Activated T-helper 1 cell treated with anti-CD3 and anti-CD28 coated beads, Interleukin-12 subunit alpha, Interleukin-12 subunit beta, Interleukin-2, Interleukin-4 antibody, amounts not matched to agents 30 ng/mL and 10 ng/mL and 1 ng/mL, durations not matched to agents 14 hours and 24 hours and 36 hours (primary cell): Measurements from ENCODE around the gene OSM. TPM values are rescaled to one million over a fixed set of nuclear protein-coding genes. Genes with fewer than 3 reads are reported as not detected.
A peak's percentile ranks its signal among the peaks of the same experiment; 100 is the strongest.

Source experiments
- DNase-seq: peaks from one replicate; pipeline ENCODE4 v3.0.0; 2021; ENCODE audit warnings: low spot score
- H3K27ac Mint-ChIP-seq: one replicate; pipeline ENCODE4 v1.8.0; 2021; ENCODE audit warnings: mild to moderate bottlenecking, mixed read lengths
- H3K27me3 Mint-ChIP-seq: one replicate; pipeline ENCODE4 v1.8.0; 2022; ENCODE audit warnings: mild to moderate bottlenecking, moderate library complexity, mixed read lengths; ENCODE audit not compliant: insufficient read depth
- H3K36me3 Mint-ChIP-seq: one replicate; pipeline ENCODE4 v1.8.0; 2021; ENCODE audit warnings: low read depth, mixed read lengths
- H3K4me1 Mint-ChIP-seq: one replicate; pipeline ENCODE4 v1.8.0; 2021; ENCODE audit warnings: low read depth, mixed read lengths
- H3K4me3 Mint-ChIP-seq: one replicate; pipeline ENCODE4 v1.8.0; 2021; ENCODE audit warnings: mild to moderate bottlenecking, moderate library complexity, mixed read lengths
- H3K9me3 Mint-ChIP-seq: one replicate; pipeline ENCODE4 v1.8.0; 2021; ENCODE audit warnings: mixed read lengths
- intact Hi-C: fragments of 100-400 bp; cut with micrococcal nuclease; formaldehyde crosslinking; loops from one replicate; pipeline ENCODE4 v1.15.1; 2024
- total RNA-seq: library from RNA; stranded (reverse); gene quantifications from 2 replicates; pipeline ENCODE4 v1.2.3, GENCODE V29; 2022

OSM gene
- total RNA-seq, 1 donor from 2014 or later: 78.3 TPM

DNA sequence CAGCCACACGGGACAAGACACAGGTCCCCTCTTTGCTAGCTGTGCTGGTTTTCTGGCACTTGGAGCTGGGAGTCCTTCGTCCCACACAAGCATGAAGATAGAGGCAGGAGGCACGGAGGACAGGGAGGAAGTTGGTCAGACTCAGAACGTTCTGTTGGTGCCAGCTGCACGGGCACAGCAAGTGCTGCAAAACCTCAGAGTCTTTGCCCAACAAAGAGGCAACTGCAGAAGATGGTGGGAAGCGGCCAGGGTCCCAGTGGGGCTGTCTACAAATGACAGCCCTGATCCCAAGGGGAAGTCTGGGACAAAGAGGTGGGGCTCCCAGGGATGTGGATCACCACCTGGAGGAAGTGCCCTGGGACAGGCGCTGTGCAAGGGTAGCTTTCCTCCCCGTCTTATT lies 9.4 kb upstream of the OSM start:
- H3K9me3 Mint-ChIP-seq: no peaks in the 10 kb centered on the region
- peaks cover 22% of the 10 kb centered on the region for H3K36me3 Mint-ChIP-seq
- no peak for DNase-seq
- intact Hi-C loops: no loop called here
- H3K4me1 Mint-ChIP-seq: peaks cover 75% of the 10 kb centered on the region
- peak overlapping the region; percentile 67 for H3K27ac Mint-ChIP-seq
- no peaks in the 10 kb centered on the region for H3K27me3 Mint-ChIP-seq
- no peak overlapping the region for H3K4me3 Mint-ChIP-seq

DNA sequence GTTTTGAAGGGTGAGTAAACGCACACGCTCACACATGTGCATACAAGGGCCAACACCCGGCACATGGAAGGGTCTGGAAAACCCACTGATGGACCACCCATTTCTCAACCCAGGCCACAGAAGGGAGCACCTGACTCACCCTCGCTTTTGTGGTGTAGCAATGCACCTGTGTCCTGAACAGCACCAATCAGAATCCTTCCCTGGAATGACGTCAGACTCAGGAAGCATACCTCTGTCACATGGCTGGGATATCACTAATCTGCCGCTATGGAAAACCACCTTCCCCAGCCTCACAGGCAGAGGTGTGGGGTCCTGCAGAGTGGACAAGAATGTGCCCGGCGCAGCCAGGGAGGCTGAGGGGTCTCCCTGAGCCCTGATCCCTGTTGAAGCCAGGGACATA lies 9.0 kb upstream of the OSM start:
- intact Hi-C loops: no loop called here
- Mint-ChIP-seq H3K27ac (peak overlapping the region; percentile 67), H3K4me3 (no peak overlapping the region), H3K9me3 (no peaks in the 10 kb centered on the region), H3K4me1 (peaks cover 75% of the 10 kb centered on the region), H3K36me3 (peaks cover 24% of the 10 kb centered on the region), H3K27me3 (no peaks in the 10 kb centered on the region)
- DNase-seq: no peak

DNA sequence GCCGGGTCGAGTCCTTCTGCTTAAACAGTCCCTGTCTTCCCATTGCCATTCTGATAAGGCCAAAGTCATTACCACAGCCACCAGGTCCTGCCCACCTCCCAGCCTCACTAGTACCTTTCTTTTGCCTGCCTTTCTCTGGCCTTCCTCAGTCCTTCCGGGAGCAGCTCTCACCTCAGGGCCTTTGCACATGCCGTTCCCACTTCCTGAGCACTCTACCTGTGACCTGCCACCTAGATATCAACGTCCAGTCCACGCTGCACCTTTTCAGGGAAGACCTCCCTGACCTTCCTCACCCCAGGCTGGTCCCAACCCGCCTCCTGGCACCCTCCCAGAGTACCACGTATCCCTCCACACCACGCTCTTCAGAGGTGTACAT lies 7.8 kb upstream of the OSM start:
- H3K4me3 Mint-ChIP-seq: no peak overlapping the region
- H3K36me3 Mint-ChIP-seq: peaks cover 25% of the 10 kb centered on the region
- H3K27ac Mint-ChIP-seq: peak overlapping the region; percentile 61
- intact Hi-C loops: no loop called here
- no peaks in the 10 kb centered on the region for H3K9me3 Mint-ChIP-seq
- DNase-seq: no peak
- H3K4me1 Mint-ChIP-seq: peaks cover 74% of the 10 kb centered on the region
- no peaks in the 10 kb centered on the region for H3K27me3 Mint-ChIP-seq

DNA sequence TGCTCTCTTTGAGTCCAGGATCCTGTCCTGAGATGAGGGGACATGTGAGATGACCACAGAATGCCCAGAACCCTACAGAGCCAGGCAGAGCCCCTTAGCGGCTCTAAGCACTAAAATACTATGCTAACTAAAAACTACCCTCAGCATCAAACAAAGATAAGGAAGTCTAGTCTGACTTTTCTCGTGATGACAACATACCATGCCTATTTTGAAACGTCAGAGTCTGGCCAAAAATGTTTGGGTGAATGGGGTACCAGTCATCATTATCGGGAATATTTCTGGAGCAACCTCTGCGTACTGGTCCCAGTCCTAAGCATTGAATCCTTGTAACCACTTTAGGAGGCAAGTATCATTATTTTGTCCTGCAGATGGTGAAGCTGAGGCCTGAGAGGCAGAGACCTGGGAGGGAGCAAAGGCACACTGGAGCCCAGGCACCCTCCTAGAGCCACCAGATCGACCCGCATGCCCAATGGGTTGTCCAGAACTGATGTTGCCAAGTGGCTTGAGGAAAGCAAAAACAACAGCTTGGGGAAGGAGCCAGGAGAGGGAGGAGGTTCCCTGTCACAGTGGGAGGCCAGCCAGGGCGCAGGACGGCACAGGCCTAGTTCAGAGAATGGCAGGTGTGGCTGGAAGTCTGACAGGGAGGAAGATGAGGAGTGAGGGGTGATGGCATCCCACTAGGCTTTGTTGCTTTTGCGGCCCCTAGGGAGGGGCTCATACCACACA lies 7.2 kb upstream of the OSM start:
- Mint-ChIP-seq H3K27ac (peak overlapping the region; percentile 80), H3K4me3 (no peak overlapping the region), H3K9me3 (no peaks in the 10 kb centered on the region), H3K36me3 (peaks cover 28% of the 10 kb centered on the region), H3K27me3 (no peaks in the 10 kb centered on the region), H3K4me1 (peaks cover 74% of the 10 kb centered on the region)
- intact Hi-C loops: no loop called here
- DNase-seq: no peak

DNA sequence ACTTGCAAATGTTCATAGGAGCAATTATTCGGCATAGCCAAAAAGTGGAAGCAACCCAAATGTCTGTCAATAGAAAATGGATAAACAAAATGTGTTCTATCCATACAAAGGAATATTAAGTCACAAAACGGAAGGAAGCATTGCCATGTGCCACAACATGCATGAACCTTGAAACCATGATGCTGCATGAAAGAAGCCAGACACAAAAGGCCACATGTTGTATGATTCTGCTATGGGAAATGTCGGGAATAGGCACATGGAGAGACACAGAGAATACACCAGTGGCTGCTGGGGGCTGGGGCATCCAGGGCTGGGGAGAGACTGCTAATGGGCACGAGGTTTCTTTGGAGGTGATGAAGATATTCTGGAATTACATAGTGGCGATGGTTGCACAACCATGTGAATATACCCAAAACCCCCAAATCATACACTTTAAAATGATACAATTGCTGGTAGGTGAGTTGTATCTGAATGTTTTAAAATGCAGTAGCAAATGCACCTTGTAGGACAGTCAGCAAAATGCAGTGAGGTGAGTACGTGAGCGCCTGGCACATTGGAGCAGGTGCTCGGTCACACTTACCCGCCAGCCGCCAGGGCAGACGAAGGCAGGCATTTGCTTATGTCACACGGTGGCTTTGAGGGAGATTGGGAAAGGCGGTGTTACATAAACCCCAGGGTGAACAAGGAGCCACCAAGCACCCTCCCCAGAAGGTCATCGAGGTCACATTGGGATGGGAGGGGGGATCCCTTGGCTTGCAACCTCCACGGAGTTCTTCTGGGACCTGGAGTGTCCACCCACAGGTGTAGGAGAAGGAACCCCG lies 6.3 kb upstream of the OSM start:
- peaks cover 32% of the 10 kb centered on the region for H3K36me3 Mint-ChIP-seq
- H3K4me1 Mint-ChIP-seq: peaks cover 75% of the 10 kb centered on the region
- H3K27ac Mint-ChIP-seq: peak overlapping the region; percentile 80
- no peak overlapping the region for H3K4me3 Mint-ChIP-seq
- no peaks in the 10 kb centered on the region for H3K9me3 Mint-ChIP-seq
- intact Hi-C loops: no loop called here
- no peaks in the 10 kb centered on the region for H3K27me3 Mint-ChIP-seq
- no peak for DNase-seq

DNA sequence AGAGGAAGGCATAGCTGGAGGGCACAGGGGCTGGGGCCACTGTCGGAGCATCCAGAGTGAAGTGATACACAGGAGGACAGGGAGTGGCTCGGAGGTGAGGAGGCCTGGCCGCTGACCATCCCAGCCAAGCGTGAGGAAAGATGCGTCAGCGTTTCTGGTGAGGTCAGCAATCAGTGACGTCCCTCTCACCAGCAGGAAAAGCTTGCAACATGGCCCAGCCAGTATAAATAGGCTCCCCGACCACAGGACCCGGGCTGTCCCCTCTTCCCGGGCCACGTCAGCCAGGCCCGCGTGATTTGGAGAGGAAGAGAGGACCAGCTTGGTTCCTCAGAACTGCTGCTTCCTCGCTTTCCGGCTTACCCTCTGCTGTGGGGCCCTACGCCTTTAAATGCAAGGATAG lies 4.2 kb upstream of the OSM start:
- Mint-ChIP-seq H3K36me3 (peaks cover 42% of the 10 kb centered on the region), H3K4me1 (peaks cover 76% of the 10 kb centered on the region), H3K27me3 (no peaks in the 10 kb centered on the region), H3K27ac (no peak overlapping the region), H3K9me3 (no peaks in the 10 kb centered on the region), H3K4me3 (no peak overlapping the region)
- no peak for DNase-seq
- intact Hi-C loops: no loop called here

DNA sequence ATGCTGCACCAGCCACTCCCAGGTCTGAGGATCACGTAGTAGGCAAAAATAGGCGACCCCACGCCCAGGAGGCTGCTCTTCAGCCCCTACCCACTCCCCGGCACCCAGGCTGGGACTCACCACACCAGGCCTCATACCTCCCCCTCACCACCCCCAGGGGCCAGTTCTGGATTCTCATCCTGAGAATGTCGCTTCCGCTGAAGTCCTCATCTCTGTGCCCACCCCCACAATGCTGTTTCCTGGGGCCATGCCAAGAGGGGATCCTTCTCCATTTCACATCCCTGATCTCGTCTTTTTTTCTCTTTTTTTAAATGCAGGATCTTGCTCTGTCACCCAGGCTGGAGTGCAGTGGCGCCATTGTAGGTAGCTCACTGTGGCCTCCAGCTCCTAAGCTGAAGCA lies 1.7 kb upstream of the OSM start:
- peaks cover 40% of the 10 kb centered on the region for H3K36me3 Mint-ChIP-seq
- intact Hi-C loops: loop anchor here (5.0 kb wide), 2 partner anchors 324 to 666 kb away; partner anchors contain the start of genes NF2 and PES1
- peaks cover 71% of the 10 kb centered on the region for H3K4me1 Mint-ChIP-seq
- H3K27ac Mint-ChIP-seq: peak overlapping the region; percentile 100
- no peaks in the 10 kb centered on the region for H3K9me3 Mint-ChIP-seq
- no peak for DNase-seq
- no peaks in the 10 kb centered on the region for H3K27me3 Mint-ChIP-seq
- H3K4me3 Mint-ChIP-seq: peak overlapping the region; percentile 95

DNA sequence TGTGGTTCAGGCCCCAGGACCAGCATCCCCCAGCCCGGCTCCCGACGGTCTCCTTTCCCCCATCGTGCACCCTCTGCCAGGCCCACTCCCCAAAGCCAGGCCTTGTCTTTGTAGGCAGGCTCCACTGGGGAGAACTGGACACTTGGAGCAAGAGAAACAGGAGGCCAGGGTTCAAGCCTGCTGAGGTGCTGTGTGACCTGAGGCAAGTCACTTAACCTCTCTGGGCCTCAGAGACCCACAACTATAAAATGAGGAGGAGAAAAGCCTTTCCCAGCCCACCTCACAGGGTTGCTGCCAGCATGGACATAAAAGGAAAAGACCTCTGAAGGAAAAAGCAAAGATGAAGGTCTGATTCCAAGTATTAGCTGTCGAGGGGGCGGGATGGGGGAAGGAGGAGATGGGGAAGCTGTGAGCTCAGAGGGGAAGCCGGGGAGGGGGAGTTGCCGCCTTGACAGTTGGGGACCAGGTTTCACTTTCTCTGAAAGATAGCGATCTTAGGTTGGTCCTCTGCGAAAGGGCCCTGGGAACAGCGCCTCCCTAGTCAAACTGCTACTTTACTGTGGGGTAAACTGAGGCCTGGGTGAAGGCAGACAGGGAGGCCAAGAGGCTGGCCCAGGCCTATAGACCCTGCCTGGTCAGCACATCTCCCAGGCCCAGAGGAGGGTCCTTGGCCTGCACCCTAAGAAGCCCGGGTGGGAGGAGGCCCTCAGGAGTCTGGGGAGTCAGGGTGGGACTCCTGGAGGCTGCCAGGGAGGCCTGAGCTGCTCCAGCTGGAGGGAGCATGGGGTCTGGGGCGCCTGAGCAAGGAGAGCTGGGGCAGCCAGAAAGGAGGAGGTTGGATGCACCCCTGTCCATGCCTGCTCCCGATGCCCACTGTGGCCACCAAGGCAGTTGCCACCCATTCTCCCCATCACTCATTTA lies 991 bp upstream of the OSM start:
- peak; percentile 62 for DNase-seq
- Mint-ChIP-seq H3K36me3 (peaks cover 45% of the 10 kb centered on the region), H3K9me3 (no peaks in the 10 kb centered on the region), H3K4me1 (peaks cover 71% of the 10 kb centered on the region), H3K4me3 (peak overlapping the region; percentile 95), H3K27ac (peak overlapping the region; percentile 100), H3K27me3 (no peaks in the 10 kb centered on the region)
- intact Hi-C loops: loop anchor here (1.0 to 5.0 kb wide), 6 partner anchors 59 to 665 kb away; partner anchors contain the start of genes ASCC2, NF2, PES1 and TBC1D10A

DNA sequence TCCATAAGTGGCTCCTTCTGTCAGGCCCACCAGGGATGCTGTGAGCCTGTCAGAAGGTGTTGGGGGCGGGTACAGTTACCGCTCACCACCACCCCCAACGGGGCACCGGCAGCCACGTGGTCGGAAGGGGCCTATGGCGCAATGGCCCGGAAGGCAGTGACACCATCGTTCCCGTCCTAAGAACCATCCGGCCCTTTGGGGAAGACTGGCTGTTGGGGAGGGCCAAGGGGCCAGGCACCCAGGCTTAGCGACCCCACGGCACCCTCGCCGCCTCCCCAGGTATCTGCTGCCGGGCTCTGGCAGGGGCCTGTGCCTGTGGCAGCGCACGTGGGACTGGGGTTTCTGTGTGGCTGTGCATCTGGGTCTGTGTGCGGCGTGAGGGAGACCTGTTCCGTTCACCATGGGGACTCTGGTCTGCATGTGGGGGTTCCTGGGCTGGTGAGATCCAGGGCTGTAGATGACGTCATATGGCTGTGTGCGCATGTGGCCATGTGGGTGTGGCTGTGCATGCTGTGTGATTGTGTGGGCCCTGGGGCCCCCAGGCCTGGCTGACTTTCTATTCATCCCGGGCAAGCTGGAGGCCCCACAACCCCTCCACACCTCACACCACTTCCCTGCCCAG lies 717 bp downstream of the OSM start:
- no peaks in the 10 kb centered on the region for H3K27me3 Mint-ChIP-seq
- peak; percentile 79 for DNase-seq
- peaks cover 42% of the 10 kb centered on the region for H3K36me3 Mint-ChIP-seq
- peak overlapping the region; percentile 95 for H3K4me3 Mint-ChIP-seq
- intact Hi-C loops: loop anchor here (1.0 to 5.0 kb wide), 12 partner anchors 20 to 664 kb away; partner anchors contain the start of genes ASCC2, LIF, NF2 and PES1
- H3K27ac Mint-ChIP-seq: peak overlapping the region; percentile 100
- H3K4me1 Mint-ChIP-seq: peaks cover 77% of the 10 kb centered on the region
- no peaks in the 10 kb centered on the region for H3K9me3 Mint-ChIP-seq

DNA sequence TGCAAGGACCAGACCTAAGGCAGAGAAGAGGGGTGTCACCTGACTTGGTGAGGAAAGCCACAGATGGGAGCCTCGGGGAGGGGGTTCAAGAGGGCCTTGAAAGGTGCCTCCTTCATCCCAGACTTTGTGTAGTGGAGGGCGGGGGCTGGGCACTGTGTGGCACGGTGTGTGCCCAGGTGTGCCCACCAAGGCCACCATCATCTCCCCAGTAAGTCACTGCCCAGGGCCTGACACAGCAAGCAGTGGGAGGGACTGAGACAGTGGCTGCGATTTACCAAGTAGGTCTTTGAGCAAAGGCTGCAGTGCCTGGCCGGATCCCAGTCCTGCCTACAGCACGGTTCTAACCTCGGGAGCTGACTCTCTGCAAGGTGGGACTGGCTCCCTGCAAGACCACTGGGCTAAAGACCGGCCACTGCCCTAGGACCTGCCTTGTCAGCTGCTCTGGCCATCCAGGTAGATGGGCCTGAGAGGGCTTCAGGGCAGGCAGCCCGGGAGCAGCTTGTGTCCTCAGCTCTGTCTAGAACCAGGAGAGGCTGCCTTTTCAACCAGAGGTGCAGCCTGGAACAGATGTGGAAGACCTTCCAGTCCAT lies 1.4 kb downstream of the OSM start:
- Mint-ChIP-seq H3K9me3 (no peaks in the 10 kb centered on the region), H3K4me1 (peaks cover 82% of the 10 kb centered on the region), H3K4me3 (peak overlapping the region; percentile 95), H3K27ac (peak overlapping the region; percentile 100), H3K27me3 (no peaks in the 10 kb centered on the region), H3K36me3 (peaks cover 39% of the 10 kb centered on the region)
- no peak for DNase-seq
- intact Hi-C loops: loop anchor here (5.0 kb wide), 2 partner anchors 327 to 663 kb away; partner anchors contain the start of genes NF2 and PES1

DNA sequence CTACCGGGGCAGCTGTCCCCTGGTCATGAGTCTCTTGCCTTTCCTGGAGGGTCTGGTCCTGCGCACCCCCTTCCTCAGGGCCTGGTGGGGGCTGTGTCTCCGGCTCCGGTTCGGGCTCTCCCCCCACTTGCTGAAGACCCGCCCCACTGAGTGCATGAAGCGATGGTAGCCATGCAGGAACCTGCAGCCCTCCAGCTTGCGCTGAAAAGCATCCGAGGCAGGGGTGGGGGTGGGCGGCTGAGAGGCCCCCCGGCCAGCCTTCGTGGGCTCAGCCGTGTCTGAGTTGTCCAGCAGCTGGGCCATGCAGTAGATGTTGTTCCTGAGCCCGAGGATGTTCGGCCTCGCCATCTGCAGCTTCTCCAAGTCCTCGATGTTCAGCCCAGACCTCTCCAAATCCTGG lies 2.8 kb downstream of the OSM start:
- no peak for DNase-seq
- intact Hi-C loops: loop anchor here (1.0 kb wide), 1 partner anchor 160 kb away; no protein-coding TSS in a partner anchor
- Mint-ChIP-seq H3K27me3 (no peaks in the 10 kb centered on the region), H3K36me3 (peaks cover 34% of the 10 kb centered on the region), H3K4me1 (peaks cover 72% of the 10 kb centered on the region), H3K9me3 (no peaks in the 10 kb centered on the region), H3K27ac (no peak overlapping the region), H3K4me3 (peak overlapping the region; percentile 95)
